Activated CD8-positive, alpha-beta memory T cell treated with anti-CD3 and anti-CD28 coated beads for 4 hours (primary cell): ENCODE data around the gene HSD17B2.
"Not testable (repeated sequence)": the region's sequence is repeated elsewhere in the genome, so short reads cannot be mapped to it uniquely, and the experiment has no call there.

Experiments
- DNase-seq, 2 donors: peaks; one replicate each; pipeline ENCODE4 v3.0.0-alpha.2; 2020; ENCODE audit warnings: low read depth in 2 of 2

Gene HSD17B2

GRCh38 chr16:82034981-82035612, at the start of gene HSD17B2:
TSS of gene HSD17B2 (plus strand) at chr16:82035253. CDS start at chr16:82035425, 172 bp downstream.
- DNase-seq = no peak

- DNase-seq = no peak
Observed at GRCh38 chr16:81987121-81987520, 47.9 kb upstream of the HSD17B2 start.

GRCh38 chr16:81987706-81988105, 47.3 kb upstream of the HSD17B2 start:
- no peak for DNase-seq

- no peak for DNase-seq
Observed at GRCh38 chr16:81992859-81993258, 42.2 kb upstream of the HSD17B2 start.

GRCh38 chr16:81994485-81994884, 40.6 kb upstream of the HSD17B2 start:
- DNase-seq = no peak

- DNase-seq = no peak
Observed at GRCh38 chr16:81995651-81996050, 39.4 kb upstream of the HSD17B2 start.

GRCh38 chr16:81996664-81997509, 38.2 kb upstream of the HSD17B2 start:
- no peak for DNase-seq

- DNase-seq = no peak
Observed at GRCh38 chr16:81997738-81998137, 37.3 kb upstream of the HSD17B2 start.

- DNase-seq = no peak
Observed at GRCh38 chr16:82002831-82003230, 32.2 kb upstream of the HSD17B2 start.

GRCh38 chr16:82004601-82005000, 30.5 kb upstream of the HSD17B2 start:
- DNase-seq = no peak

GRCh38 chr16:82005027-82005830, 29.8 kb upstream of the HSD17B2 start:
- no peak for DNase-seq

- no peak for DNase-seq
Observed at GRCh38 chr16:82006036-82006435, 29.0 kb upstream of the HSD17B2 start.

- DNase-seq = no peak
Observed at GRCh38 chr16:82007189-82007588, 27.9 kb upstream of the HSD17B2 start.

- no peak for DNase-seq
Observed at GRCh38 chr16:82008957-82009592, 26.0 kb upstream of the HSD17B2 start.

- not testable (repeated sequence) for DNase-seq
Observed at GRCh38 chr16:82009789-82010188, 25.3 kb upstream of the HSD17B2 start.

GRCh38 chr16:82010649-82011048, 24.4 kb upstream of the HSD17B2 start:
- DNase-seq = no peak

GRCh38 chr16:82011199-82011641, 23.8 kb upstream of the HSD17B2 start, which contains the start of gene SDR42E1:
TSS of gene SDR42E1 (minus strand) at chr16:82011470. CDS start at chr16:82000858, 10,612 bp downstream.
- DNase-seq = peak; percentile 24 to 25

GRCh38 chr16:82013139-82013538, 21.9 kb upstream of the HSD17B2 start:
- no peak for DNase-seq

- DNase-seq = no peak
Observed at GRCh38 chr16:82016263-82016662, 18.8 kb upstream of the HSD17B2 start.

- no peak for DNase-seq
Observed at GRCh38 chr16:82016964-82017363, 18.1 kb upstream of the HSD17B2 start.

- DNase-seq = no peak
Observed at GRCh38 chr16:82017911-82018568, 17.0 kb upstream of the HSD17B2 start.
